K562 (cell line): ENCODE data around the gene LTA. TPM values are rescaled to one million over a fixed set of nuclear protein-coding genes. Genes with fewer than 3 reads are reported as not detected.

Experiments
- BCOR ChIP-seq: fragments of 450-650 bp; IDR thresholded peaks from 2 replicates; pipeline ENCODE4 v1.6.1; 2016
- CREB1 ChIP-seq, 2 experiments: sonication (generic) in 1 of 2; formaldehyde crosslinking in 1 of 2; IDR thresholded peaks; 2 replicates each; pipeline versions ENCODE4 v1.6.1 to v1.8.0; 2012 to 2022; ENCODE audit warnings: inconsistent platforms in 1 of 2, mild to moderate bottlenecking in 1 of 2, missing genetic modification reagents in 1 of 2, moderate library complexity in 1 of 2
- CSDE1 ChIP-seq, 2 experiments: fragments of 450-650 bp; IDR thresholded peaks; 2 replicates each; pipeline ENCODE4 v1.6.1; 2016; ENCODE audit warnings: mild to moderate bottlenecking in 1 of 2
- ELF2 ChIP-seq: fragments of 250-450 bp; sonication (Bioruptor Pico); IDR thresholded peaks from 2 replicates; pipeline ENCODE4 v1.5.0; 2021; ENCODE audit warnings: mild to moderate bottlenecking
- KHSRP ChIP-seq: fragments of 450-650 bp; IDR thresholded peaks from 2 replicates; pipeline ENCODE4 v1.6.1; 2017
- MAFK ChIP-seq: IDR thresholded peaks from 2 replicates; pipeline ENCODE4 v1.6.1; 2011; ENCODE audit warnings: low read length, improper control_type of control experiment
- NFIC ChIP-seq: fragments of 450-650 bp; IDR thresholded peaks from 2 replicates; pipeline ENCODE4 v1.6.1; 2017; ENCODE audit warnings: mild to moderate bottlenecking, inconsistent platforms
- PHTF2 ChIP-seq: fragments of 250-450 bp; sonication (Bioruptor Pico); IDR thresholded peaks from 2 replicates; pipeline ENCODE4 v1.5.0; 2021; ENCODE audit warnings: mild to moderate bottlenecking
- PTTG1 ChIP-seq: fragments of 450-650 bp; IDR thresholded peaks from 2 replicates; pipeline ENCODE4 v1.6.1; 2016; ENCODE audit warnings: low read depth, mild to moderate bottlenecking, missing genetic modification characterization, missing compliant biosample characterization
- SP2 ChIP-seq: IDR thresholded peaks from 2 replicates; pipeline ENCODE4 v1.6.1; 2011; ENCODE audit warnings: mild to moderate bottlenecking, low read depth, low read length, moderate library complexity; ENCODE audit not compliant: poor library complexity, severe bottlenecking; ENCODE audit errors: extremely low read depth
- SRSF3 ChIP-seq: fragments of 200-400 bp; formaldehyde crosslinking; IDR thresholded peaks from 2 replicates; pipeline ENCODE4 v1.6.1; 2016; ENCODE audit warnings: mild to moderate bottlenecking, low read length, moderate library complexity; ENCODE audit not compliant: insufficient read depth
- YBX1 ChIP-seq: fragments of 450-650 bp; IDR thresholded peaks from 2 replicates; pipeline ENCODE4 v1.7.1; 2016; ENCODE audit warnings: mild to moderate bottlenecking
- ZBTB17 ChIP-seq: fragments of 450-650 bp; formaldehyde crosslinking; IDR thresholded peaks from 2 replicates; pipeline ENCODE4 v1.4.0; 2020; ENCODE audit warnings: mild to moderate bottlenecking
- ZBTB7A ChIP-seq: IDR thresholded peaks from 2 replicates; pipeline ENCODE4 v1.6.1; 2011; ENCODE audit warnings: low read depth, mild to moderate bottlenecking, low read length, moderate library complexity, borderline replicate concordance; ENCODE audit not compliant: control insufficient read depth
- ZNF175 ChIP-seq: fragments of 200-800 bp; sonication (Bioruptor generic); IDR thresholded peaks from 2 replicates; pipeline ENCODE4 v1.6.1; 2016; ENCODE audit warnings: low read depth, mild to moderate bottlenecking, missing genetic modification characterization, missing compliant biosample characterization
- ZNF184 ChIP-seq: sonication (generic); formaldehyde crosslinking; IDR thresholded peaks from 2 replicates; pipeline ENCODE4 v1.5.0; 2020; ENCODE audit warnings: missing genetic modification reagents
- ZNF263 ChIP-seq: sonication (generic); formaldehyde crosslinking; IDR thresholded peaks from 2 replicates; pipeline ENCODE4 v1.8.0; 2022; ENCODE audit warnings: mild to moderate bottlenecking, missing genetic modification reagents, borderline replicate concordance
- ZNF436 ChIP-seq: fragments of 250-450, 450-650 bp; sonication (Bioruptor Pico); formaldehyde crosslinking; IDR thresholded peaks from 2 replicates; pipeline ENCODE4 v1.7.0; 2020; ENCODE audit warnings: mild to moderate bottlenecking
- polyA plus RNA-seq, 8 experiments: library from polyadenylated mRNA; depleted of rRNA in 4 of 8; stranded (reverse) in 5 of 8; unstranded in 3 of 8; fragments of >200 nt; fragmentation: Nextera tagmentation in 2 of 8; fragmentation: Illumina TruSeq in 1 of 8; extraction: Ambion mirVana in 2 of 8; extraction: Trizol in 1 of 8; gene quantifications; 2 replicates each; pipeline versions ENCODE4 v1.2.1 to v1.2.3, GENCODE V29; 2011 to 2014; ENCODE audit warnings: inconsistent platforms in 1 of 8, missing spikeins in 1 of 8
- total RNA-seq, 7 experiments: library from RNA; depleted of rRNA in 6 of 7; stranded (reverse); fragments of >200 nt in 6 of 7; fragmentation: Illumina TruSeq in 2 of 7; extraction: Trizol in 2 of 7; gene quantifications; 2 replicates each; pipeline versions ENCODE4 v1.2.1 to v1.2.3, GENCODE V29; 2011 to 2021; ENCODE audit warnings: low replicate concordance in 1 of 7
- TF ChIP-seq, protein P1 (sequence below): fragments of 450-650 bp; IDR thresholded peaks from 2 replicates; pipeline ENCODE4 v1.6.1; 2016; ENCODE audit warnings: low read depth
- TF ChIP-seq, protein P2 (sequence below): IDR thresholded peaks from 2 replicates; pipeline ENCODE4 v1.6.1; 2016; ENCODE audit warnings: missing genetic modification characterization, missing compliant biosample characterization

LTA gene
- total and polyA plus RNA-seq, 9 of the 15 experiments (the other 6 are each of a cell fraction or from before 2014, with no cell fraction given): 0.80 TPM; not detected in 8

DNA sequence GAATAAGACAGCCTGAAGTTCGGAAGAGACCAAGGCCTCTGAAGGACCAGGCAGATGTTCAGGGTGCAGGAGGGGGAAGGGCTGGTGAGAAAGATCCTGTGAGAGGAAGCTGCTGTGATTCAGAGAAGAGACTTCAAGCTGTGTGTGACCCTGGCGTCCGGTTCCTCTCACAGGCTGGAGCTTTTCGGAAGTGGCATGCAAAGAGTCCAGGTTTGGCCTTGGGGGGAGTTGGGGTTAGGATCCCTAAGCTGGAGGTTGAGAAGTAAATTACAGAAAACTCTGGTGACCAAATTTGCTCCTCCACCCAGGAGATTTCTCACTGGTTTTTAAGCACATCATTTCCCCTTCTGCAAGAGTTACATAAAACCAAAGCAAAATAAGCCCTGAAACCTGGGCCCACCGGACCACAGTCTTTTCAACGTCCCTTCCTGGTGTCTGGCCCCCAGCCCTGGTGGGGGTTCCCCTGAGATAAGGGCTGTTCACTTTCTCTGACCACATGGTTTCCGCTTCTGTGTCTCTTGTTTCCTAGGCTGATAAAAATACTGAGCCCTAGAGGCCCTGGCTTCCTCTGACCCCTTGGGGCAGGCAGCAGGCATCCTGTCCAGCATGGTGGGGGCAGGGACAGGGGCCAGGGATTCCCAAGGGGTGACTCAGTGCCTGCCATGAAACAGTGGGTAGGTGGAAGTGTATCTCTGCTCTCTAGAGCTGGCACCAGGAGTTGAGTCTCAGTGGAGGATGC is 12.0 kb upstream of the LTA start (continued):
- TF ChIP-seq, protein P1, sequence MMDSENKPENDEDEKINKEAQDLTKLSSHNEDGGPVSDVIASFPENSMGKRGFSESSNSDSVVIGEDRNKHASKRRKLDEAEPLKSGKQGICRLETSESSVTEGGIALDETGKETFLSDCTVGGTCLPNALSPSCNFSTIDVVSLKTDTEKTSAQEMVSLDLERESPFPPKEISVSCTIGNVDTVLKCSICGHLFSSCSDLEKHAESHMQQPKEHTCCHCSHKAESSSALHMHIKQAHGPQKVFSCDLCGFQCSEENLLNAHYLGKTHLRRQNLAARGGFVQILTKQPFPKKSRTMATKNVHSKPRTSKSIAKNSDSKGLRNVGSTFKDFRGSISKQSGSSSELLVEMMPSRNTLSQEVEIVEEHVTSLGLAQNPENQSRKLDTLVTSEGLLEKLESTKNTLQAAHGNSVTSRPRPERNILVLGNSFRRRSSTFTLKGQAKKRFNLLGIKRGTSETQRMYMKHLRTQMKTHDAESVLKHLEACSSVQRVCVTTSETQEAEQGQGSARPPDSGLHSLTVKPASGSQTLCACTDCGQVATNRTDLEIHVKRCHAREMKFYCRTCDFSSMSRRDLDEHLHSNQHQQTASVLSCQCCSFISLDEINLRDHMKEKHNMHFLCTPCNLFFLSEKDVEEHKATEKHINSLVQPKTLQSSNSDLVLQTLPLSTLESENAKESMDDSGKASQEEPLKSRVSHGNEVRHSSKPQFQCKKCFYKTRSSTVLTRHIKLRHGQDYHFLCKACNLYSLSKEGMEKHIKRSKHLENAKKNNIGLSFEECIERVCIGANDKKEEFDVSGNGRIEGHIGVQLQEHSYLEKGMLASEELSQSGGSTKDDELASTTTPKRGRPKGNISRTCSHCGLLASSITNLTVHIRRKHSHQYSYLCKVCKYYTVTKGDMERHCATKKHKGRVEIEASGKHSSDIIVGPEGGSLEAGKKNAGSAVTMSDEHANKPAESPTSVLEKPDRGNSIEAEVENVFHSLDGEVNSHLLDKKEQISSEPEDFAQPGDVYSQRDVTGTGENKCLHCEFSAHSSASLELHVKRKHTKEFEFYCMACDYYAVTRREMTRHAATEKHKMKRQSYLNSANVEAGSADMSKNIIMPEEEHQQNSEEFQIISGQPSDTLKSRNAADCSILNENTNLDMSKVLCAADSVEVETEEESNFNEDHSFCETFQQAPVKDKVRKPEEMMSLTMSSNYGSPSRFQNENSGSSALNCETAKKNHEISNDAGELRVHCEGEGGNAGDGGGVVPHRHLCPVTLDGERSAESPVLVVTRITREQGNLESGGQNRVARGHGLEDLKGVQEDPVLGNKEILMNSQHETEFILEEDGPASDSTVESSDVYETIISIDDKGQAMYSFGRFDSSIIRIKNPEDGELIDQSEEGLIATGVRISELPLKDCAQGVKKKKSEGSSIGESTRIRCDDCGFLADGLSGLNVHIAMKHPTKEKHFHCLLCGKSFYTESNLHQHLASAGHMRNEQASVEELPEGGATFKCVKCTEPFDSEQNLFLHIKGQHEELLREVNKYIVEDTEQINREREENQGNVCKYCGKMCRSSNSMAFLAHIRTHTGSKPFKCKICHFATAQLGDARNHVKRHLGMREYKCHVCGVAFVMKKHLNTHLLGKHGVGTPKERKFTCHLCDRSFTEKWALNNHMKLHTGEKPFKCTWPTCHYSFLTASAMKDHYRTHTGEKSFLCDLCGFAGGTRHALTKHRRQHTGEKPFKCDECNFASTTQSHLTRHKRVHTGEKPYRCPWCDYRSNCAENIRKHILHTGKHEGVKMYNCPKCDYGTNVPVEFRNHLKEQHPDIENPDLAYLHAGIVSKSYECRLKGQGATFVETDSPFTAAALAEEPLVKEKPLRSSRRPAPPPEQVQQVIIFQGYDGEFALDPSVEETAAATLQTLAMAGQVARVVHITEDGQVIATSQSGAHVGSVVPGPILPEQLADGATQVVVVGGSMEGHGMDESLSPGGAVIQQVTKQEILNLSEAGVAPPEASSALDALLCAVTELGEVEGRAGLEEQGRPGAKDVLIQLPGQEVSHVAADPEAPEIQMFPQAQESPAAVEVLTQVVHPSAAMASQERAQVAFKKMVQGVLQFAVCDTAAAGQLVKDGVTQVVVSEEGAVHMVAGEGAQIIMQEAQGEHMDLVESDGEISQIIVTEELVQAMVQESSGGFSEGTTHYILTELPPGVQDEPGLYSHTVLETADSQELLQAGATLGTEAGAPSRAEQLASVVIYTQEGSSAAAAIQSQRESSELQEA: no peak
- TF ChIP-seq MAFK (0 out of 2 replicates have a peak, but pooled peaks have one; percentile 11), ZBTB7A (peak; percentile 78; the same call in 1 of the 2 replicates), ZBTB17 (CRISPR knock-in tag) (no peak), ZNF184 (CRISPR knock-in tag) (no peak), SP2 (no peak), BCOR (no peak; the same call in 1 of the 2 replicates), CSDE1 (IDR thresholded peaks at IDR 0.05) (no peak), CREB1 (IDR thresholded peaks at IDR 0.05) (no peak), CREB1 (CRISPR knock-in tag; IDR thresholded peaks at IDR 0.05) (no peak), PHTF2 (no peak), ZNF263 (CRISPR knock-in tag) (no peak), ZNF175 (CRISPR knock-in tag) (0 out of 2 replicates have a peak, but pooled peaks have one; percentile 52), ZNF436 (no peak), PTTG1 (no peak), SRSF3 (no peak), ELF2 (CRISPR knock-in tag) (peak; percentile 71), NFIC (peak; percentile 57), KHSRP (no peak), YBX1 (no peak)
- TF ChIP-seq, protein P2, sequence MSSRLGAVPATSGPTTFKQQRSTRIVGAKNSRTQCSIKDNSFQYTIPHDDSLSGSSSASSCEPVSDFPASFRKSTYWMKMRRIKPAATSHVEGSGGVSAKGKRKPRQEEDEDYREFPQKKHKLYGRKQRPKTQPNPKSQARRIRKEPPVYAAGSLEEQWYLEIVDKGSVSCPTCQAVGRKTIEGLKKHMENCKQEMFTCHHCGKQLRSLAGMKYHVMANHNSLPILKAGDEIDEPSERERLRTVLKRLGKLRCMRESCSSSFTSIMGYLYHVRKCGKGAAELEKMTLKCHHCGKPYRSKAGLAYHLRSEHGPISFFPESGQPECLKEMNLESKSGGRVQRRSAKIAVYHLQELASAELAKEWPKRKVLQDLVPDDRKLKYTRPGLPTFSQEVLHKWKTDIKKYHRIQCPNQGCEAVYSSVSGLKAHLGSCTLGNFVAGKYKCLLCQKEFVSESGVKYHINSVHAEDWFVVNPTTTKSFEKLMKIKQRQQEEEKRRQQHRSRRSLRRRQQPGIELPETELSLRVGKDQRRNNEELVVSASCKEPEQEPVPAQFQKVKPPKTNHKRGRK: no peak
